T-helper 1 cell treated with Interleukin-12 subunit alpha and Interleukin-12 subunit beta and Interleukin-4 antibody, amounts not matched to agents 30 μg/mL and 1 μg/mL, for 36 hours (primary cell): ENCODE results near the gene BLNK.

Experiments used
- H3K27ac Mint-ChIP-seq: one replicate; pipeline ENCODE4 v1.8.0; 2021; ENCODE audit warnings: mild to moderate bottlenecking, mixed read lengths
- H3K27me3 Mint-ChIP-seq: one replicate; pipeline ENCODE4 v1.8.0; 2021; ENCODE audit warnings: low read depth, mixed read lengths
- H3K36me3 Mint-ChIP-seq: one replicate; pipeline ENCODE4 v1.8.0; 2021; ENCODE audit warnings: low read depth, mixed read lengths
- H3K4me1 Mint-ChIP-seq: one replicate; pipeline ENCODE4 v1.8.0; 2021; ENCODE audit warnings: low read depth, mixed read lengths
- H3K4me3 Mint-ChIP-seq: one replicate; pipeline ENCODE4 v1.8.0; 2021; ENCODE audit warnings: mild to moderate bottlenecking, moderate library complexity, mixed read lengths
- H3K9me3 Mint-ChIP-seq: one replicate; pipeline ENCODE4 v1.8.0; 2021; ENCODE audit warnings: mixed read lengths

Gene BLNK

GRCh38 chr10:96276831-96277230 is 5.5 kb upstream of the BLNK start:
- Mint-ChIP-seq H3K4me3 (no peak overlapping the region), H3K36me3 (no peaks in the 10 kb centered on the region), H3K4me1 (no peaks in the 10 kb centered on the region), H3K9me3 (no peaks in the 10 kb centered on the region), H3K27ac (no peak overlapping the region), H3K27me3 (peaks cover 12% of the 10 kb centered on the region)

- Mint-ChIP-seq H3K27ac (no peak overlapping the region), H3K27me3 (peaks cover 12% of the 10 kb centered on the region), H3K9me3 (no peaks in the 10 kb centered on the region), H3K4me1 (no peaks in the 10 kb centered on the region), H3K36me3 (no peaks in the 10 kb centered on the region), H3K4me3 (no peak overlapping the region)
Measured at GRCh38 chr10:96276426-96276825, 5.1 kb upstream of the BLNK start.

DNA sequence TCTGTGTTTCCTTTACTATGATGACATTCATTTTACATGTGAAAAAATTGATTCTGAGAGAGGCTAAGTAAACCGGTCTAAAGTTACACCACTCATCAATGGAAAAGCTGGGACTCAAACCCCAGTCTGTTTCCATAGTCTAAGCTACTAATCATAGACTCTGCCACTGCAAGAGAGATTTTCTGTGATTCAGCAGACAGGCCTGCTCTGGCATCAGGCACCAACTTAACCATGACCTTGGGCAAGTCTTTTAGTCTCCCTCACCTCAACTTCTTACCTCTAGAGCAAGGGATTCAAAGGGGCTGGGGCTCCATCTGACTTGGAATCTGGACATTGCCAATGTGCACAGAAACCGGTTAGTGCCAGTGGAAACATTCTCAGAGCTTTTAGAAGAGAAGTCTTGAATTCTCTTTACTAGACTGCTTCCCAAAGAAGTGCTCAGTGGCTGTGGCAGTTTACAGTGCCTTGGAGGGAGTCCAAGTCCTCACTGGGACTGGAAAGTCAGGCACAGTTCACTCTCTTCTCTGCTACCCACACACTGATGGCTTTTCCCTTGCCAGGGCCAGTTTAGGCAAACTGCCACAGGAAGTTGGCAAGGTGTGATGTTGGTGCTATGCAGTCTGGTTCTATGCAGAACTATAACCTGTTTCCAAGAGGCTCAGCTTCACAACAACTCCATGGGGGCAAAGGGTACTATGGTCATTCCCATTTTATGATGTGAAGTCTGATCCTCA is 4.5 kb upstream of the BLNK start:
- Mint-ChIP-seq H3K36me3 (no peaks in the 10 kb centered on the region), H3K9me3 (no peaks in the 10 kb centered on the region), H3K27me3 (peaks cover 12% of the 10 kb centered on the region), H3K4me1 (no peaks in the 10 kb centered on the region), H3K4me3 (no peak overlapping the region), H3K27ac (no peak overlapping the region)

DNA sequence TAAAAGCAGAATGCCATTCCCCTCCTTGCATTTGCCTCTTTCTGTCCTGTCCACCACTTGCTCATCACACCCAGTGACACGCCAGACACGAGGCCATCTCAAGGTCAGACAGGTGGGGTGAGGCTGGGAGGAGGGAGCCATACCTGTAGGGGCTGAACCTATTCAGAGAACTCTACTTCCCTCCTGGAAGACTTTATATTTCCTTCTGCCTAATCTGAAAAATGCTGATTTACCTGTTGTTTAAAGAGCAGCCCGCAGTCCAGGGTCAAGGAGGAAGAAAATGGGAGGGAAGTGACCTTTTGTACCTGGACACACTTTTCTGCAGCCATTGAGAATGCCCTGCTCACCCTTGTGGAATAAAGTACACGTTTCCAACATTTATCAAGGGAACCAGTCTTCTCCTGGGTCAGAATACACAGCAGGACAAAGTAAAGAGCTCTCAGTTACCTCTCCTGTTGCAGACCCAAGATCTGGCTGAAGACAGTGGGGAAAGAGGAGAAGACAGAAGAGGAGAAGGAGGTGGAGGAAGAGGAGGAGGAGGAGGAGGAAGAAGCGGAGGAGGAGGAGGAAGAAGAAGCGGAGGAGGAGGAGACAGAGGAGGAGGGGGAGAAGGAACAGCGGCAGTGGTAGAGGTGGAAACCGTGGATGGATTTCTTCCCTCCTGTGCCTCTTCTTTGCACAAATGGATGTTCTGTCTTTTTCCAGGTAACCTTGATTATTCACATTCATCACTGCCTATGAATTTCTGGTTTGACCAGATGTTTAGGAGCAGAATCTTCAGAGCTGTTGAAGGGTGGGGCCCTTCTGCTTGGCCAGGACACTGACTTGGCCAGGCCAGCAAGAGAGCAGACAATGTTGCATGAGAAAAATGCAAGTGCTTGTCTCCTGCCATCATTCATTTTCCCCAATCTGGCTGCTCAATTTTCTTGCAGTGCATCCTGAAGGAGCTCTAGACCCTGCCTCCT is 1.2 kb upstream of the BLNK start:
- no peaks in the 10 kb centered on the region for H3K4me1 Mint-ChIP-seq
- H3K4me3 Mint-ChIP-seq, result no peak overlapping the region
- no peak overlapping the region for H3K27ac Mint-ChIP-seq
- no peaks in the 10 kb centered on the region for H3K36me3 Mint-ChIP-seq
- no peaks in the 10 kb centered on the region for H3K9me3 Mint-ChIP-seq
- H3K27me3 Mint-ChIP-seq, result peaks cover 9% of the 10 kb centered on the region

GRCh38 chr10:96270571-96270970 is 798 bp downstream of the BLNK start:
- Mint-ChIP-seq H3K36me3 (no peaks in the 10 kb centered on the region), H3K27ac (no peak overlapping the region), H3K4me3 (no peak overlapping the region), H3K27me3 (peaks cover 16% of the 10 kb centered on the region), H3K9me3 (no peaks in the 10 kb centered on the region), H3K4me1 (no peaks in the 10 kb centered on the region)

DNA sequence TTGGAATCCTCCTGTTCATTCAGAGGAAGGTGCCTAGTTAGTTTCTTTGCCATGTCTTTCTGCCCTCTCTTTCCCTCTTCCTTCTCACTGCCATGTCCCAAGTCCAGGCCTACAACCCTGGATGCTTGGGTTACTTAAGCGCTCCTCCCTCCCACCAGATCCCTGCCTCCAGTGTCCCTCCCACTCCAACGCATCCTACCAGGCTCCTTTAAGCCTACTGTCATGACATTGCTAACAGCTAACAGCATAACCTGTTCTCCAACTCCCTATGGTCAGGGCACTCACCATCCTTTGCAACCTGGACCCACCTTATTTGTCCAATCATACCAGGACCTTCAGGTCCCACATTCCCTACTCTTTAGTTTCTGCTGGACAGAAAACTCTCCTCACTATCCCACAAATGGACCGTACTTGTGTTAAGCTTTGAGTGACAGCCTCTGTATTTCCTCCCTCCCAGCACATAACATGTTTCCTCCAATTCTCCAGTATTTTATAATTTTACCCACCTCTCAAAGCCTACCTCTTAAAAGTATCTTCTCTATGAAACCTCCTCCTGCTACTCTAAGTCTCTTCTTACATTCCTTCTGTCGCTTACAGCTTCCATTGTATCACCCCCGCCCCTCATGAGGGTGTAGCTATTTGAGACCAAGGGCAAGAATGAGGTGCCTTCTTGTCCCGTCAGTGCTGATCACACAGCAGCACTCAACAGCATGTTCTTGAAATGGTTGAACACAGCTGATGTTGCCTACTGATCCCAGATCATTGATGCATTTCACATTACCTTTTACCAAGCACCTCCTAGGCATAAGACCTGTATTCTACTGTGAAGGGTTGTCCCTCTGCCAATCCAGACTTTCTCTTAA is 1.7 kb downstream of the BLNK start:
- Mint-ChIP-seq H3K9me3 (no peaks in the 10 kb centered on the region), H3K27ac (no peak overlapping the region), H3K4me3 (no peak overlapping the region)

GRCh38 chr10:96268341-96268909 is 2.9 kb downstream of the BLNK start:
- H3K4me3 Mint-ChIP-seq, result no peak overlapping the region
- no peak overlapping the region for H3K27ac Mint-ChIP-seq
- no peaks in the 10 kb centered on the region for H3K36me3 Mint-ChIP-seq
- no peaks in the 10 kb centered on the region for H3K9me3 Mint-ChIP-seq
- no peaks in the 10 kb centered on the region for H3K4me1 Mint-ChIP-seq
- H3K27me3 Mint-ChIP-seq, result peaks cover 16% of the 10 kb centered on the region

More for the DNA sequence above, 1.7 kb downstream of the BLNK start:
- Mint-ChIP-seq H3K36me3 (no peaks in the 10 kb centered on the region), H3K4me1 (no peaks in the 10 kb centered on the region), H3K27me3 (peaks cover 16% of the 10 kb centered on the region)

GRCh38 chr10:96267234-96267705 is 4.1 kb downstream of the BLNK start:
- Mint-ChIP-seq H3K36me3 (no peaks in the 10 kb centered on the region), H3K4me1 (no peaks in the 10 kb centered on the region), H3K9me3 (no peaks in the 10 kb centered on the region), H3K4me3 (no peak overlapping the region), H3K27ac (no peak overlapping the region), H3K27me3 (peaks cover 16% of the 10 kb centered on the region)

DNA sequence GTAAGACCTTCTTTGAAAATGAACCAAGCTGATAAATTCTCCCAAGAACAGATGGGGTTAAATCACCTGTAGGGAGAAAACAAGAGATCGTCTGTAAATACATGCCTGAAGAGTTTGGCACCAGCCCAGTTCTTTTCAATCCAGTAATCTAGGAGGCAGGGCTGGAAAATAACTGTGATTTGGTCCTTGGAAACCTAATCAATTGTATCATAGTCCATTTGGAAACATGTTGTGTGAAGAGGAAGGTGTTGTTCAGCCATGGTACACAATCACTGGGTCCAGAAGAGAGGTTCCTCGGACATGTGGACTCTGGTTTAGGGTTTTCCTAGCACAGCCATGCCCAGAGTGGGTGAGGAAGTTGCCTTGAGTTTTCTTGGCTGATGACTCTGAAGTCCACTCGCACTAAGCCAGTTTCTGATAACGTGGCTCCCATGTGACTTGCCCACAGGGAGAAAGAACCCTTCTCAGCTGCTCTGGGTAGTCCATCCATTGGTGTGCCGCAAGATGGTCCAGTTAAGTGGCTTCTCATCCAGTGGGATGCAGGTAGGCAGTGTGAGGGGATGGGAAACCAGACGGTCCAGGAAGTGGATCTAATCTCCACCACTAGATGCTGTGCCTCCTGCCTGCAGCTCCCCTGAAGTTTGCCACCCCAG is 5.1 kb downstream of the BLNK start:
- H3K4me1 Mint-ChIP-seq, result no peaks in the 10 kb centered on the region
- peaks cover 16% of the 10 kb centered on the region for H3K27me3 Mint-ChIP-seq
- no peak overlapping the region for H3K4me3 Mint-ChIP-seq
- no peak overlapping the region for H3K27ac Mint-ChIP-seq
- H3K9me3 Mint-ChIP-seq, result no peaks in the 10 kb centered on the region
- no peaks in the 10 kb centered on the region for H3K36me3 Mint-ChIP-seq

- no peaks in the 10 kb centered on the region for H3K36me3 Mint-ChIP-seq
- no peaks in the 10 kb centered on the region for H3K4me1 Mint-ChIP-seq
- H3K27me3 Mint-ChIP-seq, result peaks cover 14% of the 10 kb centered on the region
- no peaks in the 10 kb centered on the region for H3K9me3 Mint-ChIP-seq
- no peak overlapping the region for H3K4me3 Mint-ChIP-seq
- no peak overlapping the region for H3K27ac Mint-ChIP-seq
Measured at GRCh38 chr10:96264938-96265337, 6.4 kb downstream of the BLNK start.

- H3K27ac Mint-ChIP-seq, result no peak overlapping the region
- no peaks in the 10 kb centered on the region for H3K36me3 Mint-ChIP-seq
- H3K27me3 Mint-ChIP-seq, result peaks cover 7% of the 10 kb centered on the region
- no peaks in the 10 kb centered on the region for H3K9me3 Mint-ChIP-seq
- H3K4me1 Mint-ChIP-seq, result no peaks in the 10 kb centered on the region
- H3K4me3 Mint-ChIP-seq, result no peak overlapping the region
Measured at GRCh38 chr10:96263669-96264068, 7.7 kb downstream of the BLNK start.

DNA sequence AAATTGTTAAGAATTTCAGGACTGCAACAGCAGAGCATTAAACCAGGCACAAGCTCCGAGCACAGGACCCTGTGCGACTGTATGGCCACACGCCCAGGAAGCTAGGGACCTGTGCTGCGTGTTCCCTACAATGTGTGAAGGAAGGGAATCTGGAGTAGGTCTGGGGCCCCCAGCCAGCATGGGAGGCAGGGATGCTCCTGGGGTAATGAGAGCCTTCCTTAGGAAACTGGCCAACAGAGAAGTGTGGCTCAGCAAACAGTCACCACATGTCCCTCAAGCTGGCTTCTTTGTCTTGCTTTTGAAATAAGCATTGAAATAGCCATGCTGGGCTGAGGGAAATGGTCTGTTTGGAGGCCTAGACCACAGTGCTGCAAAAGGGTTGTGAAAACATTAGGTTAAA is 8.2 kb downstream of the BLNK start:
- Mint-ChIP-seq H3K27me3 (peaks cover 7% of the 10 kb centered on the region), H3K36me3 (no peaks in the 10 kb centered on the region), H3K9me3 (no peaks in the 10 kb centered on the region), H3K27ac (no peak overlapping the region), H3K4me3 (no peak overlapping the region), H3K4me1 (no peaks in the 10 kb centered on the region)

DNA sequence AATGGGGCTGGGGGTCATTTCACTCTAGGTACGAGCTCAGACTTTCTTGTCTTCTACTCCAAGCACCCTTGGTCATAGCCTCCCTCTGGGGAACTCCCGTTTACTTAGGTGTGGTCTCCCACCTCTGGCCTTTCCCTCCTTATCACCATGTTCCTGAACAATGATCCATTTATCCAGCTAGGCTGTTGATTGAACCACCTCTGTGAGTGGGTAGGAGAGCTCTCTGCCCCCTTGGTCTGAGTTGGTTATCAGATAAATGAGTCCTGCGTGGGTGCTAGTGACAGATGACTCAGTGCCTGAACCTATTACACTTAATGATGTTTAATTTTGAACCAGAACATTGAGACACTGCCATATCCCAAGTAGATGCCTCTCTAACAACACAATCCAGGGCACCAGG is 9.4 kb downstream of the BLNK start:
- Mint-ChIP-seq H3K4me1 (no peaks in the 10 kb centered on the region), H3K36me3 (no peaks in the 10 kb centered on the region), H3K27ac (no peak overlapping the region), H3K9me3 (no peaks in the 10 kb centered on the region), H3K4me3 (no peak overlapping the region), H3K27me3 (peaks cover under 1% of the 10 kb centered on the region)
